SW 1271 (cell line): ENCODE measurements around the gene SYCE1.

ENCODE experiments used
- DNase-seq, 2 experiments: peaks; one replicate each; lab custom pipeline; 2025; lab: John Stamatoyannopoulos, UW

SYCE1 gene

GRCh38 chr10:133511907-133512528 is 53.4 kb downstream of the SYCE1 start:
- DNase-seq = no peak

GRCh38 chr10:133511408-133511807 is 54.0 kb downstream of the SYCE1 start:
- DNase-seq = no peak

GRCh38 chr10:133509700-133510099 is 55.7 kb downstream of the SYCE1 start:
- no peak for DNase-seq
